OCI-LY1 (cell line): ENCODE results near the gene TPRA1.

ENCODE experiments used
- H2AFZ ChIP-seq: fragments of 200-600 bp; sonication (generic), shearing (Covaris generic); 2 replicates; pipeline ENCODE4 v1.6.0; 2014; ENCODE audit warnings: antibody characterized with exemption, mild to moderate bottlenecking, low read length
- H3F3A ChIP-seq: fragments of 200-600 bp; sonication (generic), shearing (Covaris generic); 2 replicates; pipeline ENCODE4 v1.6.0; 2014; ENCODE audit warnings: mild to moderate bottlenecking, antibody characterized with exemption, low read length, moderate library complexity; ENCODE audit not compliant: insufficient read depth
- H3K27ac ChIP-seq: fragments of 200-600 bp; sonication (generic); 2 replicates; pipeline ENCODE4 v1.5.1; 2014; ENCODE audit warnings: low read length, mixed run types, mild to moderate bottlenecking, low read depth; ENCODE audit not compliant: poor library complexity, severe bottlenecking
- H3K27me3 ChIP-seq: fragments of 200-600 bp; sonication (generic); 2 replicates; pipeline ENCODE4 v1.6.0; 2014; ENCODE audit warnings: antibody characterized with exemption, mild to moderate bottlenecking, low read length, moderate library complexity; ENCODE audit not compliant: insufficient read depth
- H3K36me3 ChIP-seq: fragments of 200-600 bp; sonication (generic); 2 replicates; pipeline ENCODE4 v1.6.1; 2014; ENCODE audit warnings: mild to moderate bottlenecking, antibody characterized with exemption, low read length, moderate library complexity, mixed read lengths; ENCODE audit not compliant: insufficient read depth
- H3K4me1 ChIP-seq: fragments of 200-600 bp; sonication (generic); 2 replicates; pipeline ENCODE4 v1.5.1; 2014; ENCODE audit warnings: mild to moderate bottlenecking, low read length, moderate library complexity; ENCODE audit not compliant: insufficient read depth, severe bottlenecking
- H3K4me2 ChIP-seq: fragments of 200-600 bp; sonication (generic), shearing (Covaris generic); 2 replicates; pipeline ENCODE4 v1.6.1; 2014; ENCODE audit warnings: low read length
- H3K4me3 ChIP-seq: fragments of 200-600 bp; sonication (generic); 2 replicates; pipeline ENCODE4 v1.5.1; 2014; ENCODE audit warnings: low read length, low read depth, mild to moderate bottlenecking, mixed read lengths; ENCODE audit not compliant: poor library complexity, severe bottlenecking
- H3K79me2 ChIP-seq: fragments of 200-600 bp; shearing (Covaris generic); 2 replicates; pipeline ENCODE4 v1.6.1; 2016; ENCODE audit warnings: mixed run types, low read length, mixed read lengths; ENCODE audit not compliant: insufficient read depth
- H3K9ac ChIP-seq: fragments of 200-600 bp; sonication (generic), shearing (Covaris generic); 2 replicates; pipeline ENCODE4 v1.6.1; 2014; ENCODE audit warnings: mild to moderate bottlenecking, low read length, mixed read lengths
- H3K9me2 ChIP-seq: fragments of 200-600 bp; sonication (generic), shearing (Covaris generic); 2 replicates; pipeline ENCODE4 v1.6.1; 2014; ENCODE audit warnings: low read depth, mild to moderate bottlenecking, low read length, mixed read lengths
- H3K9me3 ChIP-seq: fragments of 200-600 bp; shearing (Covaris generic); 2 replicates; pipeline ENCODE4 v1.6.1; 2014; ENCODE audit warnings: low read length, mixed read lengths
- H4K20me1 ChIP-seq: fragments of 200-600 bp; sonication (generic), shearing (Covaris generic); 2 replicates; pipeline ENCODE4 v1.6.0; 2016; ENCODE audit warnings: mild to moderate bottlenecking, low read length; ENCODE audit not compliant: insufficient read depth
- CTCF ChIP-seq: fragments of 200-600 bp; sonication (generic), shearing (Covaris generic); IDR thresholded peaks from 2 replicates; pipeline ENCODE4 v1.5.1; 2017; ENCODE audit warnings: mild to moderate bottlenecking, antibody characterized with exemption, low read length, moderate library complexity, mixed read lengths
- EZH2 ChIP-seq: fragments of 200-600 bp; sonication (generic), shearing (Covaris generic); IDR thresholded peaks from 2 replicates; pipeline ENCODE4 v1.8.0; 2017; ENCODE audit warnings: borderline replicate concordance, mixed run types, mild to moderate bottlenecking, antibody characterized with exemption, low read length, moderate library complexity, mixed read lengths

The TPRA1 gene

GRCh38 chr3:127598841-127599570, 8.5 kb upstream of the TPRA1 start:
- Histone ChIP-seq H3K9ac (peak overlapping the region; percentile 100), H3K4me1 (peaks cover 66% of the 10 kb centered on the region), H4K20me1 (no peaks in the 10 kb centered on the region), H3K4me2 (peak overlapping the region; percentile 99), H3K9me3 (no peaks in the 10 kb centered on the region), H3K79me2 (peaks cover 44% of the 10 kb centered on the region), H3F3A (no peaks in the 10 kb centered on the region), H3K27me3 (no peaks in the 10 kb centered on the region), H2AFZ (no peak overlapping the region), H3K4me3 (peak overlapping the region; percentile 88), H3K27ac (peak overlapping the region; percentile 83), H3K9me2 (no peaks in the 10 kb centered on the region), H3K36me3 (peaks cover 62% of the 10 kb centered on the region)
- no peak for TF ChIP-seq EZH2
- TF ChIP-seq CTCF, result no peak

- no peak for TF ChIP-seq EZH2
- TF ChIP-seq CTCF, result no peak
- H3K4me1 ChIP-seq, result peaks cover 80% of the 10 kb centered on the region
- no peaks in the 10 kb centered on the region for H3K9me3 ChIP-seq
- H3K9ac ChIP-seq, result peak overlapping the region; percentile 100
- no peaks in the 10 kb centered on the region for H3K27me3 ChIP-seq
- H3K4me3 ChIP-seq, result peak overlapping the region; percentile 88
- H3K27ac ChIP-seq, result peak overlapping the region; percentile 76
- no peaks in the 10 kb centered on the region for H4K20me1 ChIP-seq
- peak overlapping the region; percentile 86 for H3K4me2 ChIP-seq
- no peak overlapping the region for H2AFZ ChIP-seq
- H3K9me2 ChIP-seq, result no peaks in the 10 kb centered on the region
- H3K79me2 ChIP-seq, result peaks cover 41% of the 10 kb centered on the region
- H3K36me3 ChIP-seq, result peaks cover 52% of the 10 kb centered on the region
- no peaks in the 10 kb centered on the region for H3F3A ChIP-seq
Measured at GRCh38 chr3:127597020-127597771, 6.7 kb upstream of the TPRA1 start.

GRCh38 chr3:127595303-127595702, 4.8 kb upstream of the TPRA1 start:
- H3K79me2 ChIP-seq, result peaks cover 22% of the 10 kb centered on the region

More at GRCh38 chr3:127595303-127595702, 4.8 kb upstream of the TPRA1 start:
- H2AFZ ChIP-seq, result no peak overlapping the region
- H3F3A ChIP-seq, result no peaks in the 10 kb centered on the region
- peak overlapping the region; percentile 88 for H3K27ac ChIP-seq
- TF ChIP-seq CTCF (no peak), EZH2 (no peak)
- no peaks in the 10 kb centered on the region for H3K9me3 ChIP-seq
- H3K4me2 ChIP-seq, result no peak overlapping the region
- peaks cover 38% of the 10 kb centered on the region for H3K36me3 ChIP-seq
- no peak overlapping the region for H3K4me3 ChIP-seq
- no peak overlapping the region for H3K9ac ChIP-seq
- no peaks in the 10 kb centered on the region for H3K27me3 ChIP-seq
- no peaks in the 10 kb centered on the region for H3K9me2 ChIP-seq
- H3K4me1 ChIP-seq, result peaks cover 73% of the 10 kb centered on the region
- H4K20me1 ChIP-seq, result no peaks in the 10 kb centered on the region
